Measurements from ENCODE around the gene AQP4. TPM values are rescaled to one million over a fixed set of nuclear protein-coding genes. Genes with fewer than 3 reads are reported as not detected.

The AQP4 gene
- total RNA-seq: 57.9 TPM

GRCh38 chr18:26865557-26865956 is at the start of gene AQP4:
TSS of gene AQP4 (minus strand) at chr18:26865707. CDS start at chr18:26865689, 18 bp downstream.

Measured in parietal lobe (tissue), 1 donor.